Uterus (tissue), 4 donors: ENCODE results near the gene TAF1B. TPM values are rescaled to one million over a fixed set of nuclear protein-coding genes. Genes with fewer than 3 reads are reported as not detected.

Experiments used
- DNase-seq, 2 donors: peaks; one replicate each; pipeline ENCODE4 v3.0.0-alpha.2; 2019 to 2020
- H3K27ac ChIP-seq, 2 donors: fragments of 200-600 bp; sonication (generic); 1 replicate in 1 of 2; 2 replicates in 1 of 2; pipeline ENCODE4 v1.5.1; 2016 to 2018
- H3K27me3 ChIP-seq, 2 donors: fragments of 200-600 bp; sonication (generic); one replicate each; pipeline ENCODE4 v1.5.1; 2018 to 2019; ENCODE audit warnings: control low read depth in 1 of 2
- H3K36me3 ChIP-seq, 2 donors: fragments of 200-600 bp; sonication (generic); one replicate each; pipeline ENCODE4 v1.5.1; 2019; ENCODE audit warnings: control low read depth in 1 of 2
- H3K4me1 ChIP-seq, 2 donors: fragments of 200-600 bp; sonication (generic); one replicate each; pipeline ENCODE4 v1.5.1; 2018 to 2019; ENCODE audit warnings: control low read depth in 1 of 2
- H3K4me3 ChIP-seq, 2 donors: fragments of 200-600 bp; sonication (generic); 1 replicate in 1 of 2; 2 replicates in 1 of 2; pipeline ENCODE4 v1.5.1; 2018 to 2019; ENCODE audit warnings: mild to moderate bottlenecking in 1 of 2
- H3K9me3 ChIP-seq, 2 donors: fragments of 200-600 bp; sonication (generic); one replicate each; pipeline ENCODE4 v1.5.1; 2019; ENCODE audit warnings: control low read depth in 1 of 2
- POLR2A ChIP-seq, 2 donors: fragments of 450-650 bp; IDR thresholded peaks; one replicate each; pipeline ENCODE4 v1.6.1; 2016; ENCODE audit warnings: antibody characterized with exemption in 2 of 2, mild to moderate bottlenecking in 1 of 2, moderate library complexity in 1 of 2
- intact Hi-C: fragments of 100-400 bp; cut with DNase I; formaldehyde crosslinking; loops from one replicate; pipeline ENCODE4 v1.15.1; 2023; ENCODE audit warnings: low total_unique reads
- total RNA-seq, 4 donors: library from RNA; depleted of rRNA in 3 of 4; stranded (reverse); fragments of >200 nt in 3 of 4; gene quantifications; one replicate each; pipeline versions ENCODE4 v1.1.0 to v1.2.4, GENCODE V29; 2014 to 2023
- TF ChIP-seq, protein P1 (sequence below), 4 experiments: fragments of 200-600 bp in 2 of 4; fragments of 450-650 bp in 2 of 4; sonication (generic) in 2 of 4; IDR thresholded peaks; one replicate each; pipeline ENCODE4 v1.5.1; 2016 to 2019; ENCODE audit warnings: antibody characterized with exemption in 4 of 4, mild to moderate bottlenecking in 2 of 4, moderate library complexity in 1 of 4
- donor health status: DM: yes; HTN: yes; CAD: no.

The TAF1B gene
- total RNA-seq, result 10 to 100 TPM in 2 of 4 donors, 1 to 10 TPM in 2; 5.1 to 53.6 (median 19.0) TPM

DNA sequence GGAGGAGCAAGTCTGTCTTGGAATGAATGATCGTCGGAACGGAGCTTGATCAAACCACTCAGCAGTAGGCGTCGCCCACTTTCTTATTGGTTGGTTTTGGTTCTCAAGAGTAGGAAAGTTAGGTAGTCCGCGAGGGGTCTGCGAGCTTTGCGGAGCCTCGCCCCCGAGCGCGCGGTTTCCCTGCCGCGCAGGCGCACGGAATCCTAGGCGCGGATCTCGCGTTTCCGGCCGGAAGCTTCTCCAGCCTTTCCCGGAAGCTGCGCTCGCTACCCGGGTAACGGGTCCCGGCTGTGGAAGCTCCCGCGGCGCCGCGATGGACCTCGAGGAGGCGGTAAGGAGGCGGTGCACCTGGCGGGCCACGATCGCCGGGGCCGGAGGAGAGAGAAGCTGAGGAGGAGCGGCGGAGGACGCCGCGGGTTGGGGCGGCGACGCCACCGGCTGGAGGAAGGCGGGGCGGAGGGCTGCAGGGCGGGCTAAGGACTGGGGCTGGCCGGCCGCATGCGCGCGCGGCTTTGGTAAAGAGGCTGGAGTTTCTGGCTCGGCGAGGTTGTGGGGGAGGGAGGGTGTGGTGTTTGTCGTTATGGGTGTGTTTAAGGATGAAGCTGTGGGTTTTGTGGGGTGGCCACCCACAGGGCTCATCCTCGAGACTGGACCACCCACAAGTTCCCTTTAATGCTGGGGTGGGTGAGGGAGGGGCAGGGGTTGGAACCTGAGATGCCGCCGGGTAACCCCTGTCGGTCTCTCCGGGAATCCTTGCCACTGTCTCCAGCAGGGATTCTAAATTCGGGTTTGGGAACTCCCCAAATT lies at the start of gene TAF1B:
TAF1B (plus strand) TSS at position 246 of the 807 bp plus-strand sequence; CDS start at position 314, 68 bp downstream.
- DNase-seq, result peak; percentile 72 to 88
- Histone ChIP-seq H3K27me3 (no peaks in the 10 kb centered on the region), H3K27ac (peak within 1 kb of the TSS; percentile 73 to 85), H3K9me3 (no peaks in the 10 kb centered on the region), H3K4me1 (peaks cover 0 to 4% of the 10 kb centered on the region in 2 donors), H3K36me3 (no peaks in the 10 kb centered on the region), H3K4me3 (peak within 1 kb of the TSS; percentile 48 to 84)
- TF ChIP-seq POLR2A (IDR thresholded peaks at IDR 0.05), result peak in 1 of 2 donors; percentile 79
- TF ChIP-seq, protein P1, sequence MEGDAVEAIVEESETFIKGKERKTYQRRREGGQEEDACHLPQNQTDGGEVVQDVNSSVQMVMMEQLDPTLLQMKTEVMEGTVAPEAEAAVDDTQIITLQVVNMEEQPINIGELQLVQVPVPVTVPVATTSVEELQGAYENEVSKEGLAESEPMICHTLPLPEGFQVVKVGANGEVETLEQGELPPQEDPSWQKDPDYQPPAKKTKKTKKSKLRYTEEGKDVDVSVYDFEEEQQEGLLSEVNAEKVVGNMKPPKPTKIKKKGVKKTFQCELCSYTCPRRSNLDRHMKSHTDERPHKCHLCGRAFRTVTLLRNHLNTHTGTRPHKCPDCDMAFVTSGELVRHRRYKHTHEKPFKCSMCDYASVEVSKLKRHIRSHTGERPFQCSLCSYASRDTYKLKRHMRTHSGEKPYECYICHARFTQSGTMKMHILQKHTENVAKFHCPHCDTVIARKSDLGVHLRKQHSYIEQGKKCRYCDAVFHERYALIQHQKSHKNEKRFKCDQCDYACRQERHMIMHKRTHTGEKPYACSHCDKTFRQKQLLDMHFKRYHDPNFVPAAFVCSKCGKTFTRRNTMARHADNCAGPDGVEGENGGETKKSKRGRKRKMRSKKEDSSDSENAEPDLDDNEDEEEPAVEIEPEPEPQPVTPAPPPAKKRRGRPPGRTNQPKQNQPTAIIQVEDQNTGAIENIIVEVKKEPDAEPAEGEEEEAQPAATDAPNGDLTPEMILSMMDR (IDR thresholded peaks at IDR 0.05), result no peak
- intact Hi-C loops, result no loop called here

DNA sequence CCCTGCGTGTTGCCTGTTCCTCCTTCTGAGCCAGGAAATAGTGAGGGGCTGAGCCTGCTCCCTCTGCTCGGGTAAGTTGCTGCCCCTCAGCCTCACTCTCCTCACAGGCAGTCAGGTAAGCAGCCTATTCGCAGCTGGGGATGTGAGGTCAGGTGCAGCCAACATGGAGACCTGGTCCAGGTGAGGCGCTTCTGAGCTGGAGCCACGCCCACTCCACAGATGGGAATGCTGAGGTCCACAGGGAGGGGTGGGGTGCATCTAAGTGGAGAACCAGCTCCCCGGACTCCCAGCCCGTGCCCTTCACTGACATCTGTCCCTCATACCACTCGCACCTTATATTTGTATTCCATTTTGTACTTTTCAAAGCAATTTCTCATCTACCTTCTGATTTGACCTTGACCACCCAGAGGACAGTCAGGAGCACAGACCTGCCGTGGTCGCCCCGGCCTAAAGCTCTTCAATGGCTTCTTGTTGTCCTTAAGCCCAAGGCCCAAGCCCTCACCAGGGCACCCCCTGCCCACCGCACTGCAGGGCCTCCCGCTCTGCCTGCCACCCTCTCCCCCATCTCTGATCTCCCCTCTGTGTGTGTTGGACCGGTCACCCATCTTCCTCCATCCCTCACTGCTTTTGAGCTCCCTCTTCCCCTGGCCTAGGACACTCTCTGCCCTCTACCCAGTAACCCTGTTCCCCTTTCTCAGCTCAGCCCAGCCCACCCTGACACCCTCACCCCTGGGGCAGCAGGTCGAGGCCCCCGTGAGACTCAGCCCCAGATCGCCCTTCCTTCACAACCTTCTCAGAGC lies 49.2 kb upstream of the TAF1B start:
- Histone ChIP-seq H3K4me3 (no peak overlapping the region), H3K9me3 (no peaks in the 10 kb centered on the region), H3K4me1 (no peaks in the 10 kb centered on the region), H3K27ac (no peak overlapping the region), H3K36me3 (no peaks in the 10 kb centered on the region), H3K27me3 (no peaks in the 10 kb centered on the region)
- intact Hi-C loops, result no loop called here
- TF ChIP-seq, protein P1 (IDR thresholded peaks at IDR 0.05), result no peak
- TF ChIP-seq POLR2A (IDR thresholded peaks at IDR 0.05), result no peak
- no peak for DNase-seq

DNA sequence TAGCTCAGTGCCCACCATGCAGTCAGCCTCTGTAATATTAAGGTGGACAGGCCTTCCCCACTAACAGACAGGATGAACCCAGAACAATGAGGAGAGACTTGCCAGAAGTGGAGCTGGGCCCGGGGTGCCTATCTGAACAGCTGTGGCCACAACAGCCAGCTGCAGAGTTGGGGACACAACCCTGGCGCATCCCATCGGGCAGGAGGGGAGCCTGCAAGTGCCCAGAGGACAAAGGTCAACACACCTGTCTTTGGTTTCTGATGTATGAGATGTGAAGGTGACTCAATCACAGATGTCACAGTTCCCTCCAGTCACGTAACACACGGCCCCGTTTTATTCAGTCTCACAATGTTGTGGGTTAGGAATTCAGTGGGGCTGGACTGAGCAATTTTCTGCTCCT lies 48.2 kb upstream of the TAF1B start:
- no peak for TF ChIP-seq POLR2A (IDR thresholded peaks at IDR 0.05)
- TF ChIP-seq, protein P1 (IDR thresholded peaks at IDR 0.05), result no peak
- Histone ChIP-seq H3K36me3 (no peaks in the 10 kb centered on the region), H3K27me3 (no peaks in the 10 kb centered on the region), H3K4me3 (no peak overlapping the region), H3K4me1 (no peaks in the 10 kb centered on the region), H3K27ac (no peak overlapping the region), H3K9me3 (no peaks in the 10 kb centered on the region)
- DNase-seq, result no peak
- intact Hi-C loops, result no loop called here

- H3K27me3 ChIP-seq, result no peaks in the 10 kb centered on the region
- no peaks in the 10 kb centered on the region for H3K36me3 ChIP-seq
- no peak for DNase-seq
- no peak overlapping the region for H3K27ac ChIP-seq
- no peaks in the 10 kb centered on the region for H3K9me3 ChIP-seq
- intact Hi-C loops, result no loop called here
- TF ChIP-seq, protein P1 (IDR thresholded peaks at IDR 0.05), result no peak
- TF ChIP-seq POLR2A (IDR thresholded peaks at IDR 0.05), result no peak
- H3K4me3 ChIP-seq, result no peak overlapping the region
- H3K4me1 ChIP-seq, result no peaks in the 10 kb centered on the region
These were observed 46.9 kb upstream of the TAF1B start for GRCh38 chr2:9796056-9797010.
